Right kidney (tissue), 1 donor: ENCODE data around the gene RPL19.

Experiments
- DNase-seq: peaks from one replicate; pipeline ENCODE4 v3.0.0-alpha.2; 2016

The RPL19 gene

DNA sequence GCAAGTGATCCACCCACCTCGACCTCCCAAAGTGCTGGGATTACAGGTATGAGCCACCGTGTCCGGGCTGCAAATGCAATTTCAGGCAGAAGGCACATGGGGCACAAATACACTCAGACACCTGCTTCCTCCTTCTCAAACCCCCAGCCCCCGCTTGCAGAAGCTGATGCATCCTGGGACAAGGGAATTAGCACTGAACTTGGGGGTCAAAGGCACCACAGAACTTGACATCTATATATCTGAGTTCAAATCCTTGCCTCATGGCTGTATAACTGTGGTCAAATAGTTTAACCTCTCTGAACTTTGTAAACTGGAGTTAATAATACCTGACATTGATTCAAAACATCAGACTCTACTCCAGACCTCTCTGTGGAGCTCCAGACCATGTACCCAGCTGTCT, 30.0 kb upstream of the RPL19 start:
- no peak for DNase-seq

DNA sequence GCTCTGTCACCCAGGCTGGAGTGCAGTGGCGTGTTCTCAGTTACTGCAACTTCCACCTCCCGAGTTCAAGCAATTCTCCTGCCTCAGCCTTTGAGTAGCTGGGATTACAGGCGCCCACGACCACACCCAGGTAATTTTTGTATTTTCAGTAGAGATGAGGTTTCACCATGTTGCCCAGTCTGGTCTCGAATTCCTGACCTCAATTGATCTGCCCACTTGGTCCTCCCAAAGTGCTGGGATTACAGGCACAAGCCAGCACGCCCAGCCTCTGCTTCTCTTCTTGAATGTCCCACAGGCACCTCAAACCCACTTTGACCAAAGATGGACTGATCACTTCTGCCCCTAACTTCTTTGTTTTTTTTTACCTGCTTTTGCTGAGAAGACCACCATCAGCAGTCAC, 29.5 kb upstream of the RPL19 start:
- no peak for DNase-seq

GRCh38 chr17:39171933-39172332, 28.1 kb upstream of the RPL19 start:
- DNase-seq: no peak

GRCh38 chr17:39173080-39173479, 27.0 kb upstream of the RPL19 start:
- DNase-seq: no peak

DNA sequence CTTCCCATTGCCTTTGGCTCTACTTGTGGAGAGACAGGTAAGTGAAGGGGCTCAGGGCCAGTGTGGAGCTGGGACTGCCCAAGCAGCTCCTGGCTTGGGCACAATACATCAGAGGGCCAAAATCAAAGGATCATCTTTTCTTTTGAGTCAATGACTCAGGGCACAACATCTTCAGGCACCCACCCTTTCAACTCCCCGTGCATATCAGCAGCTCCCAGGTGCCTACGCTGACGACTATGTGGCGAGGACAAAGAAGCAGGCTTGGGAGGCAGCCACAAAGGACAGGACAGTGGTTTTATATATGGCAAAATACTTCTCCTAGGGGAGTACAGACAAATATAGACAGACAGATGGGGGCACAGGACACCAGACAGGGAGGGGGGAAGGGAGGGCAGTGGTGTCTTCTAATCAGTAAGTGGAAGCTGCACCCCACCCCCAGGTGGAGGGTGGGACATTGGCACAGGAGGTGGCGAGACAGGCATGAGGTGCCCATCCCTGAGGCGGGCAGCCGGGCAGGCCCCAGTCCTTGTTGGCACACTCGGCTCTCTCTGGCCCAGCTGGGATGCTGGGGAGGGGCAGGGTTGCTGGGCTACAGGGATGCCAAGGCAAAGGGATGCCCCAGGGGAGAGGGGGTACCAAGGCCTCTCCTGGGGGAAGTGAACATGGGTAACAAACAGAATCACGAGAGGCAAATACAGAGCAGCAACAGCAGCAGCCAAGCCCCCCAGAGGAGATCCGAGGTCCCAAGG, 26.4 kb upstream of the RPL19 start:
- DNase-seq: no peak

DNA sequence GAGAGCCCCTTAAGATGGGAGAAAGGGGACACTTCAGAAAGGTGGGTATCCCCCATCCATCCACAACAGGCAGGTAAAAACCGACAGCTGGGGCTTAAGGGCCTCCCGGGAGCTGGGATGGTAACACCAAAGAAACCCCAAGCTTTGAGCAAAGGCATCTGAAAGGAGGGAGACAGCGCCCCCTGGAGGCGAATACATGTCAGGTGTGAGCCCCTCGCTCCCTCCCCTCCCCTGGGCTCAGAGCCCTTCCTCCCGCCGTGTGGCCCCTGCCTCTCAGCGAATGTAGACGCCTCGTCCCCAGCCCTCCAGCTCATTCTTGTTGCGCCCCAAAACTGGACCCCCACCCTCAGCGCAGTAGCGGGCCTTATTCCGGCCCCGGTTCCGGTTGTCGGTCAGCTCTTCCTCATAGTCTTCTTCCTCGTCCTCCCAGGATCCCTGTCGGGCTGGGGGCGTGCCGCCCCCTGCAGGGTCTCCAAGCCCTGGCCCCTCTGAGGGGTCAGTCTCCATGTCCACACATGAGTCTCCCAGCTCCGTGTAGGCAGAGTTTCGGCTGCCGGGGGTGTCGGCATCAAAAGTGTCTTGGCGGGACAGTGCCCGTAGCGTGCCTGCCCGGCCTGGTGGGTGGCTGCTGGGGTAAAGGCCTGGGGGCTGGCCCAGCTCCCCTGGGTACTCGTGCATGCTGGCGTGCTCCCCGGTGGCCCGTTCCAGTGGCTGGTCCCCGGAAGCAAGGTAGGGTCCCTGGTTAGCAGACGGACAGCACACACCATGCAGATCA, 25.0 kb upstream of the RPL19 start:
- DNase-seq: no peak

DNA sequence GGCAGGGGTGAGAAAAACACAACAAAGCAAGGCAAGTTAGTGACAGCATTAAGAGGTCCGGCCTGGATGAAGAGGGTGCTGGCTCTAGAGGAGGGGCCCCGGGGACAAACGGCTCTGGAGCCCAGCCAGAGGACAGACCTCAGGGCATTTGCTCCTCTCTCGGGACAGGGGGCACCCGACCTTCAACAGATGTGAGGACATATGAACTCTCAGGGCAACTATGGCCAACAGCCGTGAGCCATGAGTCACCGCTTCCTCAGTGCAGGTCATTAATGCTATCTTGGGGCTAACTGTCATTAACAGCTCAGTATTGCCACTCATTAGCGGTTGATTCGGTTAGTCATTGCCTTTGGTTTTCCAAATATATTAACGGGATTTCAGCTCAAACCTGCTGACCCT, 24.4 kb upstream of the RPL19 start:
- no peak for DNase-seq

DNA sequence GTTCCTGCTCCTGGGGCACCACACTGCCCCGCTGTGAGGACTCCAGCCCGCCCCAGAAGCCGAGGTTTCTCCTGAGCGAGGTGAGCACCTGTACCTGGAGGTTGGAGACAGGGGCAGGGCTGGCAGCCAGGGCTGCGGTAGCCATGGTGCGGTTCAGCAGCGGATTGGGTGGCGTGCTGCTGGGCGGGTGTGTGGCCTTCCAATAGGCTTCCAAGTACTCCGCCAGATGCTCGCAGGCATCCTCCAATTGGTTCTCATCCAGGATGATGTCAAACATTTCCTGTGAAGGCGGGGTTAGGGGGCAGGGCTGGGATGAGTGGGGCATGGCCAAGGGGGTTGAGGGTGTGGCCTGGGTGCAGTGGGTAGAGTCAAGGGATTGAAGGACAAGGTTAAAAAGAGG, 22.8 kb upstream of the RPL19 start:
- no peak for DNase-seq

- DNase-seq: no peak
Observed at GRCh38 chr17:39178536-39178935, 21.5 kb upstream of the RPL19 start.

GRCh38 chr17:39181303-39181702, 18.8 kb upstream of the RPL19 start:
- DNase-seq: no peak

DNA sequence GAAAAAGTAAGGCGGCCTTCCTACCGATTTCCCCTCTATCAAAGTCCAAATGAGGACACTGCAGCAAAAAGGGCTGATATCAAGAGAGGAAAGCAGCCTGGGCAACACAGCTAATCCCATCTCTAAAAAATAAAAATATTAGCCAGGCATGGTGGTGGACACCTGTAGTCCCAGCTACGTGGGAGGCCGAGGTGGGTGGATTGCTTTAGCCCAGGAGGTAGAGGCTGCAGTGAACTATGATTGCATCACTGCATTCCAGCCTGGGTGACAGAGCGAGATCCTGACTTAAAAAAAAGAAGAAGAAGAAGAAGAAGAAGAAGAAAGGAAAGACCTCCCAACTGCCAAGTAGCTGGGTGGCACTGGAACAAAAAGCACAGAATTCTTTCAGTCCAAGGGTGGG, 17.0 kb upstream of the RPL19 start:
- DNase-seq: no peak

- no peak for DNase-seq
Observed at GRCh38 chr17:39183720-39184119, 16.4 kb upstream of the RPL19 start.

DNA sequence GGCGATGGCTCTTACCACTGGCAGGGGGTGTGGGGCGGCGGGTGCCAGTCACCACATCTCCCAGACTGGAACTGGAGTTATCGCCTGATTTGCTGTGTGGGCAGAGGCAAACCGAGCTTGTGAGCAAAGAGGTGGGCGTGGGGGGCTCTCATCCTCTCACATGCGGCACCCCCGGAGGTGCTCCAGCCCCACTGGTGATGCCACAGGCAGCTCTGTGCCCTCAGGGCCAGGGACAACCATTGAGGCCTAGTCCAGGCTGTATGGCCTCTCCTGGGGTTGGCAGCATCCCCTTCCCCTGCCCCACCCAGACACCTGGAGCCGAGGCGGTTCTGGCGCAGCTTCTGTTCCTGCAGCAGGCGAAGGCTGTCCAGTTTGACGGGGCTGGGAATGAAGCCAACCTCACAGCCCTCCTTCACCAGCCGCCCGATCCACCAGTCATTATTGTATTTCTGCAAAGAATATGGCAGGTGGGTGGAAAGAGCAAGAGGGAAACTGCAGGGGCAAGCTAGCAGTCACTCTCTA, 13.5 kb upstream of the RPL19 start:
- DNase-seq: no peak

- DNase-seq: no peak
Observed at GRCh38 chr17:39187152-39187830, 12.8 kb upstream of the RPL19 start.

- no peak for DNase-seq
Observed at GRCh38 chr17:39191750-39192510, 8.2 kb upstream of the RPL19 start.

DNA sequence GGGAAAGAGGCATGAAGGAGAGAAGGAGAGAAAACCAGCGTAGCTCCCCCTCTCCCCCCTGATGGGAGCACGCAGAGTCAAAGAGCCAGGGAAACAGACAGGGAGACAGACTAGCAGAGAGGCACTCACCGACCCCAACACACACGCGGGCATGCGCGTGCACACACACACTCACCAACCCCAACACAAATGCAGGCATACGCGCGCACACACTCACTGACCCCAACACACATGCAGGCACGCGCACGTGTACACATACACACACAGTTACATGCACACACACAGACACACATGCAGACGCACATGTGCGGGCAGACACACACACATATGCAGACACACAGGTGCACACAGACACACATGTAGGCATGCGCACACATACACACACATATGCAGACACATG, 7.2 kb upstream of the RPL19 start:
- no peak for DNase-seq

DNA sequence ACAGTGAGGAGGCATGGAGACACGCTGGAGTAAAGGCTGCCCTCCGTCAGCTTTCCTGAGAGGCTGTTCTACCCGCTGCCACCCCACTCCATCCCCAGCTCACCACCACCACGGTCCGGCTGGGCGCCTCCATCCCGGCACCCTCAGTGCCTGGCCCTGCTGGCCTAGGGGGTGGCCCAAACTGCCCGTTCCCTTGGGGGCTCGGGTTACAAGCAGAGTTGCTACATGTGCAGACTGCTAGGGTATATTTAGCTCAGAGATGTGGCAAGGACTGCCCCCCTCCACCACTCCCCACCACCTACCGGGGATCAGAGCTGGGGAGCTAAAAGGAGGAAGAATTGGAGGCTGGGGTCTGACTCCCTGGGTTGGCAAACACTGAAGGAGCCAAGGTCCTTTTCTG, 6.7 kb upstream of the RPL19 start:
- DNase-seq: no peak

DNA sequence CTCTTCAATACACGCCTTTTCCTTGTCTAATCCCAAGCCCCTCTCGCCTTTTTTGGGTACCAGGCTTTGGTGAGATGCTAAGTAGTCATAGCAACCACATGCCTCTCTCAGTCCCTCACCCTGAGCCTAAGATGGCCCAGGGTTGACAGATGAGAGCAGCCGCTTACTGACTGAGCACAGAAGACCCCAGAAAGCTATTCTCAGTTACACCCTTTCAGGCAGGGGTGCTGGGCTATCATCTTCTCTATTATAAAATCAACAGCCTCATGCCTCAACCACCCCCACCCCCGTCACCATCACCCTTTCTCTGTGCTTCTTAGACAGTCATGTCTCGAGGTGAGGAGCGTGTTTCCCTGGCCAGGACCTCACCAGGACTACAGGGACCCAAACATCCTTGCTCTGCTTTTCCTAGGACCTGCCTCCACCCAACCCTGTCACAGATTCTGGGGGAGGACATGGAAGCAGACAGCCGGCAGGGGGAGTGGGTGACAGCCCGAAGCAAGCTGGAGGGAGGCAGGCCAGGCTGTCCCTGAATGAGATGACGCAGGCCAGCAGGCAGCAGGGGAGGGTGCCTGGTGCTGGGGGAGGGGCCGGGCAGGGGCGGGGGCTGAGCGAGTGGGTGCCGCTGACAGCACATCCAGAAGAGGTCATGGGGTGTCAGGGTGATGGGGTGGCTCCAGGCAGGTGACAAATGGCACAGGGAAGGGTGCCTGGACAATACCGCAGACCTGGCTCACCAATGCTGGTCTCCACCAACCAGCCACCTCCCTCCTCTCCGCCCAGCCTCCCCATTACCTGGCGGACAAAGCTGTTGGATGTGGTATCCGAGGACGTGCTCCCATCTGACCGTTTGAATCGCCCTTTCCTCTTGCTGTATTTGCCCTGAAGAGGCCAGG, 5.7 kb upstream of the RPL19 start:
- DNase-seq: no peak

DNA sequence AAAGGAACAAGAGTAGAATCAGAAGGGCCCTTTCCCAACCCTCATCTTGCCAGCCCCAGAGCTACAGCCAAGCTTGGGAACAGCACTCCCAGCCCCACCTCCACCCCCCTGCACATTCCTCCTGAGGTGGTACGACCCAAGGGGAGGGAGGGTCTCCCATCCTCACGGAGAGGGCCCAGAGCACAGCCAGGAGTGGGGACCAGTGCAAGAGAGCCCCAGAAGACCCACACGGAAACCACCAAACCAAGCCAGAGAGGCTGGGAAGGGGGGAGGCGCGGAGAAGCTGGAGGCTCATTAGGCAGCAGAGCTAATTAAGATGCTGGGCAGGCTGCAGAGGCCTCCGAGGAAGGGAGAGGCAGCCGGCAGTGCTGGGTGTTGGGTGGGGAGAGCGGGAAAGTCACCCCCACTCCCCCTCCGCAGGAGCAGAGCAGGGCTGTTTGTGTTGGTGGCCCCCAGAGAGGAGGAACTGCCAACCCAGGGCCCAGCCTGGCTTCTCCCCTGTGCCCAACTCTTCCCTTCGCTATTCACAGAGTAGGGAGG, 5.0 kb upstream of the RPL19 start:
- DNase-seq: no peak

- DNase-seq: no peak
Observed at GRCh38 chr17:39195568-39196160, 4.4 kb upstream of the RPL19 start.
